ENCODE results near the gene ACE. TPM values are rescaled to one million over a fixed set of nuclear protein-coding genes. Genes with fewer than 3 reads are reported as not detected.

ACE gene
- total RNA-seq, 4 donors from 2014 or later: 1.7 to 6.3 (median 4.8) TPM

DNA sequence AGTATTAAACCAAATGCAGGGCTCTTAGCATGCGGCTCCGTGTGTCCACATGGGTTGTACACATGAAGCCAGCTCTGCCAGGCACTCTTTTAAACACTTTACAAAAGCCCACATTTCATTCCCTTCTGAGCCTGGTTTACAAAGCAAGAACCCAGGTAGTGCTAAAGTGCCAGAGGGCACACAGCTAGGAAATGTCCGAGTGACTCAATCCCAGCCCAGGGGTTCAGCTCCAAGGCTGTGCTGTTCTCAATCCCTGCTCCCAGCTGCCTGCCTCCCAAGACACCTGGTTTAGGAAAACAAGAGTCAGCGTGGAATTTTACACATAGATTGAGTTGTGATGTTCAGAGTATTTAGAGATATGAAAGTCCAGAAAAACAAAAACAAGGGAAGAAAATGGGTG, 60.1 kb downstream of the ACE start:
- in situ Hi-C loops (cut with MboI; ENCODE audit: low sequenced_read_pairs in 4 of 4) (no loop called here), intact Hi-C loops (cut with DNase I; ENCODE audit: low total_unique reads) (no loop called here)
- TF ChIP-seq, protein P1, sequence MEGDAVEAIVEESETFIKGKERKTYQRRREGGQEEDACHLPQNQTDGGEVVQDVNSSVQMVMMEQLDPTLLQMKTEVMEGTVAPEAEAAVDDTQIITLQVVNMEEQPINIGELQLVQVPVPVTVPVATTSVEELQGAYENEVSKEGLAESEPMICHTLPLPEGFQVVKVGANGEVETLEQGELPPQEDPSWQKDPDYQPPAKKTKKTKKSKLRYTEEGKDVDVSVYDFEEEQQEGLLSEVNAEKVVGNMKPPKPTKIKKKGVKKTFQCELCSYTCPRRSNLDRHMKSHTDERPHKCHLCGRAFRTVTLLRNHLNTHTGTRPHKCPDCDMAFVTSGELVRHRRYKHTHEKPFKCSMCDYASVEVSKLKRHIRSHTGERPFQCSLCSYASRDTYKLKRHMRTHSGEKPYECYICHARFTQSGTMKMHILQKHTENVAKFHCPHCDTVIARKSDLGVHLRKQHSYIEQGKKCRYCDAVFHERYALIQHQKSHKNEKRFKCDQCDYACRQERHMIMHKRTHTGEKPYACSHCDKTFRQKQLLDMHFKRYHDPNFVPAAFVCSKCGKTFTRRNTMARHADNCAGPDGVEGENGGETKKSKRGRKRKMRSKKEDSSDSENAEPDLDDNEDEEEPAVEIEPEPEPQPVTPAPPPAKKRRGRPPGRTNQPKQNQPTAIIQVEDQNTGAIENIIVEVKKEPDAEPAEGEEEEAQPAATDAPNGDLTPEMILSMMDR (IDR thresholded peaks at IDR 0.05 in 4 of 5, conservative IDR thresholded peaks at IDR 0.05 in 1 of 5): no peak
- TF ChIP-seq POLR2A (IDR thresholded peaks at IDR 0.05): no peak
- Histone ChIP-seq H3K4me3 (no peak overlapping the region), H3K27ac (no peak overlapping the region), H3K36me3 (no peaks in the 10 kb centered on the region), H3K9me3 (no peaks in the 10 kb centered on the region), H3K4me1 (peaks cover 4 to 7% of the 10 kb centered on the region in 2 donors), H3K27me3 (peaks cover 16 to 28% (median 23%) of the 10 kb centered on the region in 3 donors)
- DNase-seq (no peak), ATAC-seq (no peak)

DNA sequence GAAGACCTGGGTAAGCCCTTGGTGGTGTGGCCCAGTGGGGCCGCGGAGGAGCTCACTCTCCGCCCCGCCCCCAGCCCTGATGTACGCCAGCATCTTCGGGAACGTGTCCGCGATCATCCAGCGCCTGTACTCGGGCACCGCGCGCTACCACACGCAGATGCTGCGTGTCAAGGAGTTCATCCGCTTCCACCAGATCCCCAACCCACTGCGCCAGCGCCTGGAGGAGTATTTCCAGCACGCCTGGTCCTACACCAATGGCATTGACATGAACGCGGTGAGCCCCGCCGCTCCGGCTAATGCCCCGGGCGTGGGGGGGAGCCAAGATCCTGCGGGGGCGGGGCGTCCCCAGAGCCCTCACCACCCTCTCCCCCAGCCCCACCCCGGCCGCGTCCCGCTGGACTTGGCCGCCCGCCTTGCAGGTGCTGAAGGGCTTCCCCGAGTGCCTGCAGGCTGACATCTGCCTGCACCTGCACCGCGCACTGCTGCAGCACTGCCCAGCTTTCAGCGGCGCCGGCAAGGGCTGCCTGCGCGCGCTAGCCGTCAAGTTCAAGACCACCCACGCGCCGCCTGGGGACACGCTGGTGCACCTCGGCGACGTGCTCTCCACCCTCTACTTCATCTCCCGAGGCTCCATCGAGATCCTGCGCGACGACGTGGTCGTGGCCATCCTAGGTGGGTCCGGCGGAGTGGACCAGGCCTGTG, 61.3 kb downstream of the ACE start:
- H3K4me1 ChIP-seq: peaks cover 4 to 7% of the 10 kb centered on the region in 2 donors
- TF ChIP-seq, protein P1 (IDR thresholded peaks at IDR 0.05 in 4 of 5, conservative IDR thresholded peaks at IDR 0.05 in 1 of 5): no peak
- no peak for TF ChIP-seq POLR2A (IDR thresholded peaks at IDR 0.05)
- H3K27ac ChIP-seq: no peak overlapping the region
- peaks cover 16 to 28% (median 23%) of the 10 kb centered on the region in 3 donors for H3K27me3 ChIP-seq
- in situ Hi-C loops (cut with MboI; ENCODE audit: low sequenced_read_pairs in 4 of 4): no loop called here
- ATAC-seq (no peak), DNase-seq (no peak)
- H3K36me3 ChIP-seq: no peaks in the 10 kb centered on the region
- intact Hi-C loops (cut with DNase I; ENCODE audit: low total_unique reads): no loop called here
- H3K9me3 ChIP-seq: no peaks in the 10 kb centered on the region
- peak overlapping the region in 3 of 4 donors; percentile 4 to 25 (median 24) for H3K4me3 ChIP-seq

DNA sequence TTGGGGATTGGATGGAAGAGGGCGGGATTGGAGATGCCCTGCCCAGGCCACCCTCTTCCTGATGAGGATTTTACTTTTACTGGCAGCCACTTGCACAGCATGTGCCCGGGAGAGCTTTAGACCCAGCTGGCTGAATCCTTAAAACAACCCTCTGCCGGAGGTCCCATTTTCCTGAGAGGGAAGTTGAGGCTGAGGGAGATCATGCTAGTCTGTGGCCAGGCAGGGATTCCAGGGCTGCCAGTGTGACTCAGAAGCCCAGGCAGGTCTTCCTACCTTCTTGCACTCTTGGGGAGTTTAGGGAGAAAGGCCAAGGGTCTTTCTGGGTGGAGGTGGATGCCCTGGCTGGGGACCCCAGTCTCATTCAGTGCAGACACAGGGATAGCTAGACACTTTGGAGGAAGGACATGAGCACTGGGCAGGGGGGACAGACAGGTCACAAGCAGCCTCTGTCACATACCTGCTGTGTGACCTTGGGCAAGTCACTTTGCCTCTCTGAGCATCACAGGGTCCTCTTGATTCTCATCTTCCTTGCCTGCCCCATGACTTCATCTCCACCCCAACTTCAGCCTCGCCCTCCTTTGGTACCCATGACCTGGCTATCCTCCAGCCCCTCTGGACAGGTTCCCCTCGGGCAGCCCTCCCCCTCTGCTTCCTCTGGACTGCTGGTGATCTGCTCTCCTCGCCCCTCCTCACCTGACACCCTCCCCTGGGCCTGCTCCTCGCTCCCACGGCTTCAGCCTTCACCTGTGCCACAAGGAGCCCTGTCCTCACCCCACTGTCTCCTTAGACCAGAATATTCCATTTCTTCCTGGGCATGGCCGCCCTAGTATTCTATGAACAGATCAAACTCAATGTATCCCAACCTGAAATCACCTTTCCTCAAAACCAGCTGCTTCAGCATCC, 62.1 kb downstream of the ACE start:
- intact Hi-C loops (cut with DNase I; ENCODE audit: low total_unique reads) (no loop called here), in situ Hi-C loops (cut with MboI; ENCODE audit: low sequenced_read_pairs in 4 of 4) (no loop called here)
- Histone ChIP-seq H3K4me3 (no peak overlapping the region), H3K4me1 (peaks cover 4 to 7% of the 10 kb centered on the region in 2 donors), H3K27me3 (peaks cover 16 to 28% (median 23%) of the 10 kb centered on the region in 3 donors), H3K36me3 (no peaks in the 10 kb centered on the region), H3K27ac (no peak overlapping the region), H3K9me3 (no peaks in the 10 kb centered on the region)
- DNase-seq (no peak), ATAC-seq (no peak)
- TF ChIP-seq, protein P1 (IDR thresholded peaks at IDR 0.05 in 4 of 5, conservative IDR thresholded peaks at IDR 0.05 in 1 of 5): no peak
- TF ChIP-seq POLR2A (IDR thresholded peaks at IDR 0.05): no peak

DNA sequence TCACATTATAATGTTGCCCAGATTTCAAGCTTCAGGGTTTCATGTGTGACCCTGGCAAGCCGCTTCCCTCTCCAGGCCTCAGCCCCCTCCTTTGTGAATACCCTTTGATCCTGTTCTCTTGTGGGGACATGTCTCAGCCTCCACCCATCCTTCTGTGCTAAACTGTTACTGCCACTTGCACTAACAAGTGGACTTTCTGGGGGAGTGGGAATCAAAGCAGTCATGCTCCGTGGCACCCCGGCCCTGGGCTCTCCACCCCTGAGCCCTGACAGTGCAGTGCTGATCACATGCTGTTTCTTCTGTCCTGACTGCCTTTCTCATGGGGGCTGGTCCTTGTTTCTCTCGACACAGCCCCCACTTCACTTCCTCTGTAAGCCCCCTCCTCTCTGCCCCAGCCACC, 63.7 kb downstream of the ACE start:
- peaks cover 4 to 7% of the 10 kb centered on the region in 2 donors for H3K4me1 ChIP-seq
- ATAC-seq: no peak
- H3K27ac ChIP-seq: no peak overlapping the region
- no peak overlapping the region for H3K4me3 ChIP-seq
- H3K27me3 ChIP-seq: peaks cover 16 to 28% (median 23%) of the 10 kb centered on the region in 3 donors
- TF ChIP-seq, protein P1 (IDR thresholded peaks at IDR 0.05 in 4 of 5, conservative IDR thresholded peaks at IDR 0.05 in 1 of 5): no peak
- TF ChIP-seq POLR2A (IDR thresholded peaks at IDR 0.05): no peak
- in situ Hi-C loops (cut with MboI; ENCODE audit: low sequenced_read_pairs in 4 of 4) (loop anchor here in 1 of 4 donors (10.0 kb wide), 1 partner anchor 64 kb away; the partner anchor contains the start of gene TACO1), intact Hi-C loops (cut with DNase I; ENCODE audit: low total_unique reads) (loop anchor here (10.0 kb wide), 1 partner anchor 116 kb away; no protein-coding TSS in a partner anchor)
- H3K9me3 ChIP-seq: no peaks in the 10 kb centered on the region
- no peak for DNase-seq
- H3K36me3 ChIP-seq: no peaks in the 10 kb centered on the region

Data from gastrocnemius medialis (tissue), 4 donors.